ENCODE measurements around the gene ILF3.
A peak's percentile ranks its signal among the peaks of the same experiment; 100 is the strongest.

The ILF3 gene

DNA sequence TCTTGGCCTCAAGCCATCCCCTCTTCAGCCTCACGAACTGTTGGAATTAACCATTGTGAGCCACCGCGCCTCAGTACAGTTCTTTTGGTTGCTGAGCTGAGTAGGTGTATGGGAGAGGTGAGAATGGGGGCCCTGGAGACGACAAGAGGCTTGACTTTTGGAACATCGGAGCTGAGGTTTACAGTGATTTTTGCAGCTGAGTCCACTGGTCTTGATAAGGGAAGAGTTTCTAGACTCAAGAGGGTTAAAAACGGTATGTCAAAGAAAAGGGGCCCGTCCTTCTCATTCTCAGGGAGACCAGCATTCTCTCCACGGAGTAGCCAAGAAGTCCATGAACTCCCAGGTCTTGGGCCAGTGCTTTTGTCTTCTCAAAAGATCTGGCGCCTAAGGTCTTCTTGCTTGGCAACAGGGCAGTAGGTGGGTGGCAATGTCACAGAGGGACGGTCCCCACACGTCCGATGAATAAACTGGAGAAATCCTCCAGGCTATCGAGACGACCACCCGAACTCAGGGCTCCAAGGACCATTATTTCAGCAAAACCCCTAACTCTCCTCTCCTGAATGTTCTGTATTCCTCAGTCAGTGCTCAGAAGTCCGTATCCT, 40.7 kb downstream of the ILF3 start:
- DNase-seq (ENCODE audit: extremely low read depth in 1 of 2, low read depth in 1 of 2) = no peak

DNA sequence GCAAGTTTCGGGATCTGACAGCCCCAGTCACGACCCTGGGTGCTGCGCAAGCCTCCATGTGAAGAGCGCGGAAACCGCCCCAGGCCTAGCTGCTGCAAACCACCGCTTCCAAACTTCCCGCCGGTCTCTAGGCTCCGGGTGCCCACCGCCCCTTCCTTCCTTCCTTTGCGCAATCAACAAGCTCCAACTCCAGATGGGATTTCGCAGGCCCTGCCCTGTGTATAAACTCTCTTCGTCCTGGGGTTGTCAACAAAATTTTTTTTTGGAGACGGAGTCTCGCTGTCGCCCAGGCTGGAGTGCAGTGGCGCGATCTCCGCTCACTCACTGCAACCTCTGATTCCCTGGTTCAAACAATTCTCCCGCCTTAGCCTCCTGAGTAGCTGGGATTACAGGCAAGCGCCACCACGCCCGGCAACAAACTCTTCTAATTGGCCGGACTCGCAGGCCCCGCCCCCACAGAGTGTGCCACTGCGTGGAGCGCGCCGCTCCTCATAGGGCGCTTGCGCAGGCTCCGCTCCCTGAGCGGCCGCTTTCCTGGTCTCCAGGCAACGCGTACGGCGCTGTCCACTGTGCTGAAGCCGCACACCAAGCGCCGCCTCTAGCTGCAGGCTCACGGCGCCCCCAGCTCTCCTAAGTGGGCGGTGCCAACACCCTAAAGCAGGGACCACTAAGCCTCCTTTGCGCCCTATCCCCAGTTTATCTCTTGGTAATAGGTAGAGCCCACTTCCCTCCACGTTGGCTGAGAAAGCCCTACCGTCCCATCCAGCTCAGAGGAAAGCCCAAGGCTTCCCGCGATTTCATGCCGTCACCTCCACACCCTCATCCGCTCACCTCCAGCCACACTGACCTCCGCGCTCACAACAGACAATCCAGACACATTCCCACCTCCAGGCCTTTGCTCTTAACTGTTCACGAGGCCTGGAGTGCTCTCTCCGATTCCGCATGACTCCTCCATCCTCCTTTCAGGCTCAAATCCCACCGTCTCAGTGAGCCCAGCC, 41.6 kb downstream of the ILF3 start:
- peak; percentile 82 to 87 for DNase-seq (ENCODE audit: extremely low read depth in 1 of 2, low read depth in 1 of 2)

- DNase-seq (ENCODE audit: extremely low read depth in 1 of 2, low read depth in 1 of 2) = peak in 1 of 2 donors; percentile 52
These were observed 45.6 kb downstream of the ILF3 start for GRCh38 chr19:10699650-10700335.

DNA sequence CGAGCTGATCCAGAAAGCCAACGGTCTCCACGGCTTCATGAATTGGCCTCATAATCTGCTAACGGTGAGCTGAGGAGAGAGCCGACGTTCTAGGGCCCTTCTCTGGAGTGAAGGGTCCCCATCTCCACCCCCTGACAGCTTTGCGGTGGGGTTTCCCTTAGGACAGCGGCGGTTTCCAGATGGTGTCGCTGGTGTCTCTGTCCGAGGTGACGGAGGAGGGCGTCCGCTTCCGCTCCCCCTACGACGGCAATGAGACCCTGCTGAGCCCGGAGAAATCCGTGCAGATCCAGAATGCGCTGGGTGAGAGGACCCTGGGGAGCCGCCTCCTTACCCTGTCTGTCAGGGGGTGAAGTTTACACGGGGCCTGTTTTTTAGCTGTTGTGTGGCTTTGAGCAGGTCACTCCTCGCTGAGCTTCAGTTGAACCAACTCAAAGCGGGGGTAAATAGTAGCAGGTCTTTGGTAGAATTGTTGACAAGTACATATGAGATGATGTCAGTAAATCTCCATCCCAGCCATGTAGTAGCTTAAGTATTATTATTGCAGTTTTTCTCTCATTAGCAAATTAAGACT, 47.9 kb downstream of the ILF3 start:
- peak in 1 of 2 donors; percentile 19 for DNase-seq (ENCODE audit: extremely low read depth in 1 of 2, low read depth in 1 of 2)

DNA sequence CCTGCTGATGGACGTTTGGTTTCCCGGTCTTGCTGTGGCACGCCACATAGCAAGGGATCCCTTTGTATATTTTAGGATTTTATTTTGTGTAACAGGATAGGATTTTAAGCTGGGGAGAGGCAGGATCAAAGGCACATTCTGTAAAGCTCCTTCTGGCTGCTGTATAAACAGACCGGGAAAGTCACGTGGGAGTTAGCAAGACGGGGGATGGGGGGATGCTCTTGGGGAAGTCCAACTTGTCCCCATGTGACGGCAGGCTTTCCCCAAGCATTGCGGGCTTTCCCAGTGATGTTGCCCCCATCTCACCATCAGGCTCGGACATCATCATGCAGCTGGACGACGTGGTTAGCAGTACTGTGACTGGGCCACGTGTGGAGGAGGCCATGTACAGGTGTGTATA, 52.8 kb downstream of the ILF3 start:
- no peak for DNase-seq (ENCODE audit: extremely low read depth in 1 of 2, low read depth in 1 of 2)

DNA sequence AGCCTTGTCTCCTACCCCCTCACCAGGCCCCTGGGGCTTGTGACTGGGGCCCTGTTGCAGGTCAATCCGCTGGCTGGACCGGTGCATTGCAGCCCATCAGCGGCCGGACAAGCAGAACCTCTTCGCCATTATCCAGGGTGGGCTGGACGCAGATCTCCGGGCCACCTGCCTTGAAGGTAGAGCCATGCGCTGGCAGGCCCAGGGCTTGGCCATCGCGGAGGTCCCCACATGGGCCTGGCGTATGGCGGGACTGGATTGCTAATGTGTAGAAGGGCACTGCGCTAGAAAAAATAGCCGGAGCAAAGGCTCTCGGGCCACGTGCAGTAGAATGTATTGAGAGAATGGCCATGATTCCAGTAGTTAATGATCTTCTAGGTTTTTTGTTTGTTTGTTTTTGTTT, 53.3 kb downstream of the ILF3 start:
- no peak for DNase-seq (ENCODE audit: extremely low read depth in 1 of 2, low read depth in 1 of 2)

- no peak for DNase-seq (ENCODE audit: extremely low read depth in 1 of 2, low read depth in 1 of 2)
These were observed 54.1 kb downstream of the ILF3 start for GRCh38 chr19:10708291-10708690.

DNA sequence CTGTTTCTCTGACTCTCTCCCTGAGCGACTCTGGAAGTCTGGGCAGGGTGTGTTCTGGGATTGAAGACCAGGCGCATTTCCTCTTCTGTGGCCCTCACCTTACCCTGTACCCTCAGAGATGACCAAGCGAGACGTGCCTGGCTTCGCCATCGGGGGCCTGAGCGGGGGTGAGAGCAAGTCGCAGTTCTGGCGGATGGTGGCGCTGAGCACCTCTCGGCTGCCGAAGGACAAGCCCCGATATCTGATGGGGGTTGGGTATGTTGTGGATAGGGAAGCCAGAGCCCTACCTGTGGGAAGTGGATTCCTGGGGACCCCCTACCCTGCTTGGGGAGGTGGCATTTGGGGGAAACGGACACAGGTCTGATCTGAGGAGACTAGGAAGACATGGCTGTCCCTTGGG, 57.9 kb downstream of the ILF3 start:
- DNase-seq (ENCODE audit: extremely low read depth in 1 of 2, low read depth in 1 of 2) = no peak

DNA sequence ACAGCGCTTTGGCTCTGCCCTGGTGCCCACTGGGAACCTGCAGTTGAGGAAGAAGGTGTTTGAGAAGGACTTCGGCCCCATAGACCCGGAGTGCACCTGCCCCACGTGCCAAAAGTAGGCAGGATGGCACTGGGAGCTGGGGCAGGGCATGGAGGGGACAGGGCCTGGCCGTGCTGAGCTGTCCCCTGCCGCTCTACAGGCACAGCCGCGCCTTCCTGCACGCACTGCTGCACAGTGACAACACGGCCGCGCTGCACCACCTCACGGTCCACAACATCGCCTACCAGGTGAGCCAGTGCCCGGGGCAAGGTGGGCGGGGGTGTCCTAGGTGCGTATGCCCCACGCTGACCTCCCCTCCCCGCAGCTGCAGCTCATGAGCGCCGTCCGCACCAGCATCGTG, 58.6 kb downstream of the ILF3 start:
- DNase-seq (ENCODE audit: extremely low read depth in 1 of 2, low read depth in 1 of 2) = no peak

GRCh38 chr19:10713317-10713716, 59.2 kb downstream of the ILF3 start:
- DNase-seq (ENCODE audit: extremely low read depth in 1 of 2, low read depth in 1 of 2) = no peak

GRCh38 chr19:10717054-10717355, 62.9 kb downstream of the ILF3 start:
- no peak for DNase-seq (ENCODE audit: extremely low read depth in 1 of 2, low read depth in 1 of 2)

GRCh38 chr19:10717356-10718204, 63.4 kb downstream of the ILF3 start, which contains the start of gene DNM2:
DNM2 (plus strand) TSS chr19:10718079; CDS start chr19:10718243, 164 bp downstream.
- DNase-seq (ENCODE audit: extremely low read depth in 1 of 2, low read depth in 1 of 2) = peak; percentile 96

GRCh38 chr19:10718205-10719196, 64.4 kb downstream of the ILF3 start:
- DNase-seq (ENCODE audit: extremely low read depth in 1 of 2, low read depth in 1 of 2) = peak in 1 of 2 donors; percentile 27

- no peak for DNase-seq (ENCODE audit: extremely low read depth in 1 of 2, low read depth in 1 of 2)
These were observed 65.4 kb downstream of the ILF3 start for GRCh38 chr19:10719466-10719961.

DNA sequence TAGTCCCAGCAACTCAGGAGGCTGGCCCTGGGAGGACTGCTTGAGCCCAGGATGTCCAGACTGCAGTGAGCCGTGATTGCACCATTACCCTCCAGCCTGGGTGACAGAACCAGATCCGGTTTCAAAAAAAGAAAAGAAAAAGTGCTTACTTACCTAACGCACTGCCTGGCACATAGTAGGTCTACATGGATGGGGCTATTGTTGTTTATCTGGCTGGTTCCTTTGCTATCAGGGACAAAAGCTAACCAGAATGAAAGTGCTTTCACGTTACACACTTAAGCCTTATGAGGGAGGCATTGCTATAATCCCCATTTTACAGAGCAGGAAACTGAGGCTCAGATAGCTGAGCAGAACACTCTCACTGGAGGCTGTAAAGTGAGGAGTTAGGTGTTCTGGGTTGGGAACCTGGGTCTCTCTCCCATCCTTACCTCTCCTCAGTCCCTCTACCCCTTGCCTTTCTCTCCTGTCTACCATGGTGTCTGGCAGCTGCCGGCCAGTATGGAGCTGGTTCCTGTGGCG, 66.5 kb downstream of the ILF3 start:
- no peak for DNase-seq (ENCODE audit: extremely low read depth in 1 of 2, low read depth in 1 of 2)

DNA sequence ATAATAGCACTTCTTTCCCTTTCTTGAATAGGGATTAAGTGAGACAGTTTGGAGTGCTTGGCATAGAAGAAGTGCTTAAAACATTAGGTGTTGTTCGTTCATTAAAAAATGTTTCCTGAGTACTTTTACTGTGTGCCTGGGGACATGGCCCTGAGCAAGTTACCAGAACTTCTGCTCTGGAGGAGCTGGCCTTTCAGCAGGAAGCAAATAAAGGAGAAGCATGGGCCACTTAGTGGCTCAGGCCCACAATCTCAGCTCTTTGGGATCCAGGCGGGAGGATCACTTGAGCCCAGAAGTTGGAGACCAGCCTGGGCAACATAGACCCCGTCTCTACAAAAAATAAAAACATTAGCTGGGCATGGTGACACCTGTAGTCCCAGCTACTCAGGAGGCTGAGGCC, 69.4 kb downstream of the ILF3 start:
- DNase-seq (ENCODE audit: extremely low read depth in 1 of 2, low read depth in 1 of 2) = no peak

DNA sequence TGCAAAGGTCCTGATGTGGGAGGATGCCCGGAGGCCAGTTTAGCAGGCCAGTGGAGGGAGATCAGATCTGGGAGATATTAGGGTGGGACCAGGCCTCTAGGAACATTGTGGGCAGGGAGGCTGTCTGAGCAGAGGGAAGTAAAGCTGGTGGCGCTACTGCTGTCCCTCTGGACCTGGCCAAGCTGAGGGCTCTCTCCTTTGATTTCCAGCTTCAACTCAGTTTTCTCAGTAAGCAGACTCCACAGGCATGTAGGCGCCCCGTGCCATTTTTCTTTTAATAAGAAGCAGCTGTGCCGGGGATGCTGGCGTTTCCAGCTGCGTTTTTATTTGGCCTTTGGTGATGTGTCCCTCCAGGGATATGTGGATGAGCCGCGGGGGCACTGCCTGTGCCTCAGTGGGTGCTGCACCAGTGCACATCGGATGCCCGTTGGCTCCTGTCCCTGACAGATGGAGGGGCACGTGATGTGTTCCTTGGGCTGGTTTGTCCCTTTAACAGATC, 70.5 kb downstream of the ILF3 start:
- DNase-seq (ENCODE audit: extremely low read depth in 1 of 2, low read depth in 1 of 2) = no peak

DNA sequence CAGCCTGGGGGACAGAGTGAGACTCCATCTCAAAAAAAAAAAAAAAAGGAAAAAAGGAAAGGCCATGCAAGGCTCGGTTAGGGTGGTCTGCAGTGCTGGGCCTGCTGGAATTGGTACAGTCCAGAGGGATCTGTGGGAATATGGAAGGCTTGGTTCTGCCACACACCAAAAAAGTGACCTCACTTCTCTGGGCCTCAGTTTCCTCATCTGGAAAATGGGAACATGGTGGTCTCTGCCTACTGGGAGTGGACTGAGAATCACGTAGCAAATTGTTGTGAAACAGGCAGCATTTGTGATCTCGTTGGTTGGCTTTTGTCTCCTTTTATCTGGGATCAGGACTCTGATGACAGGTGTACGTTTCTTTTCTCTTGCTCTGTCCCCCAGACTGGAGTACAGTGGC, 71.3 kb downstream of the ILF3 start:
- DNase-seq (ENCODE audit: extremely low read depth in 1 of 2, low read depth in 1 of 2) = no peak

DNA sequence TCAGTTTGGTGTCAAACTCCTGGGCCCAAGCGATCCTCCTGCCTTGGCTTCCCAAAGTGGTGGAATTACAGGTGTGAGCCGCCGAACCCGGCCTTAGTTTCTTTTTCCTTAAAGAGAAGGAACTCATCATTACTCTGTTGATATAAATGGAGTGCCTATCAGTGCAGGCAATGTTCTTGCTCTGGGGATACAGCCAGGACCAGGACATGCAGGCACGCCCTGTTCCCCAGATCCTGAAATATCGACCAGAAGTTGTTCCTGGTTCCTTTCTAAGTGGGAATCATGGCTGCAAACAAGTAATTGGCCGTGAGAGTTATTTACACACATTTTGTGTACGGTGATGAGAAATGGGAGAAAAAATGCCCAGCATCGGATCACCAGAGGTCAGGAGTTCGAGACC, 72.1 kb downstream of the ILF3 start:
- DNase-seq (ENCODE audit: extremely low read depth in 1 of 2, low read depth in 1 of 2) = no peak

All from stimulated activated CD8-positive, alpha-beta memory T cell treated with anti-CD3 and anti-CD28 coated beads, Interleukin-7, amount 100 ng/mL, for 48 hours (primary cell).